ENCODE measurements around the gene ETFB.

Gene ETFB

DNA sequence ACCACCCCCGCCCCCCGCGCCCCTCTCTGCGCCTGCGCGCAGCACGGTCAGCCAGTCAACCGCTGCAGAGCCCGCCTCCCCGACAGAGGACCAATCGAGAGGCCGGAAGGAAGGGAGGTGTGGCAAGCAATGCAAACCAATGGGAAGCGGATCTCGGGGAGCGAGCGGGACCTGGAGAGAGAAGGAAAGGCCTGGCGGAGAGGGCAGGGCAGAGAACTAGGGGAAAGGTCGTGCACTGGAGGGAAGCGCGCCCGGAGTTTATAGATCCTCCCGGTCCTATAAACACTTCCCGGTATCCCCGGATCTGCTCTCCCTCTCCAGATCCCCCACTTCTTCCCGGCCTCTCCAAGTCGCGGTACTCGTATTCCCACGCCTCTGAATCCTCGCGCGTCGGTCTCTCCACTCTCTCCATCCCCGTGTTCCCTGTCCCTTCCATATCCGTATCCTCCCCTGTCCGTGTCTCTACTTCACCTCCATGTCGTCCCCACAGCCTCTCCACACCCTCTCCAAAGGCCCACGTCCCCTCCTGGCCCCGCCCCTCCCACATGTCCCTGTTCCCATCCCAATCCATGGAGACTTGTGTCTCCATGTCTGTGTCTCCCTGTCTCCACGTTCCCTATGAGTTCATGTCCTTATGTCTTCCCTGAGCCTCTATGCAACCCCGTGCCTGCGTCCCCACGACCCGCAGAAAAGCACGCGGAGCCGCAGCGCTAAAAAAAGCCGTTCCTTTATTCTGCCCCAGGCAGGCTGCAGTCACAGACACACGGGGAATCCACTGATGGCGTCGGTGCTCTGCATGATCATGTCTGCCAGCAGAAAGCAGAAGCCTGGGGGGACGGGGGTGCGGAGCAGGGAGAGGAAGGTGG, 434 bp upstream of the ETFB start:
- peak overlapping the region; percentile 88 for H3K4me3 ChIP-seq (ENCODE audit: insufficient read depth, low read depth, low read length, poor library complexity, severe bottlenecking)
- H3K9me3 ChIP-seq (ENCODE audit: control insufficient read depth, low read length): no peaks in the 10 kb centered on the region
- peaks cover 35% of the 10 kb centered on the region for H3K4me1 ChIP-seq (ENCODE audit: control insufficient read depth, insufficient read depth, low read length, poor library complexity, severe bottlenecking)
- no peaks in the 10 kb centered on the region for H3K36me3 ChIP-seq (ENCODE audit: control insufficient read depth, insufficient read depth, low read length)
- H3K27me3 ChIP-seq (replicated peaks; ENCODE audit: control insufficient read depth, insufficient read depth, low read length, poor library complexity, severe bottlenecking): no peaks in the 10 kb centered on the region
- H3K27ac ChIP-seq (ENCODE audit: insufficient read depth, low read length, poor library complexity, severe bottlenecking): peak overlapping the region; percentile 77
- DNase-seq: peak; percentile 85 to 93 (median 87)

DNA sequence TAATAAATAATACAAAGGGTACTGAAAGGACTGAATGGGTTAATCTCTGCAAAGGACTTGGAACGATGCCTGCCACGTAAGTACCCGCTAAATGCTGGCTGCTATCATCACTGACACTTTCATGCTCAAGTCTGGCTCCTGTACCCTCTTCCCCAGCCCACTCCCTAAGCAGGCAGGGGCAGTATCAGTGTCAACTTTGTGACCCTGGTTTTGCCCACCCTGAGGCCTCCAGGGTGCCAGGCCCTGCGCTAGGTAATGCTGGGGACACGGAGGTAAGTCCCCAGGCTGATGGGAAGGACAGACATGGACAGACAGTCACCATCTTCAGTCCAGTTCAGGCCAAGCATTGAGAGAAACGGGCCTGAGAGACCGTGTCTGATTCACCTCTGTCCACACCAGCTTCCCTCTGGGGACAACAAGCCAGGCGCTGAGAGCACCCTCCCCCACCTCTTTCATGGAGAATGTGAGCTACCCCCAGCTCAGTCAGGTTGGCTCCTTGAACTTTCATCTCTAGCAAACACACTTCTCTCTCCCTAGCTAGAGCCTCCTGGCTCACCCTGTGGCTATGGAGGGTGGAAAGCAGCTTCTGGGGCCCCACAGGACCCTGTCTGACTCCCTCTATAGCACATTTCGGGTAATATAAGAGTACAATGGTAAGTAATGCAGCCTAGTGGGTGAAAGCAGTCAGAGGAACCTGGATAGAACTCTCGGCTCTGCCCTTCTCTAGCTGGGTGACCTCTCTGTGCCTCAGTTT, 800 bp downstream of the ETFB start:
- DNase-seq: no peak
- Histone ChIP-seq H3K27me3 (replicated peaks; ENCODE audit: control insufficient read depth, insufficient read depth, low read length, poor library complexity, severe bottlenecking) (no peaks in the 10 kb centered on the region), H3K4me1 (ENCODE audit: control insufficient read depth, insufficient read depth, low read length, poor library complexity, severe bottlenecking) (peaks cover 26% of the 10 kb centered on the region), H3K4me3 (ENCODE audit: insufficient read depth, low read depth, low read length, poor library complexity, severe bottlenecking) (peak overlapping the region; percentile 88), H3K27ac (ENCODE audit: insufficient read depth, low read length, poor library complexity, severe bottlenecking) (peak overlapping the region; percentile 77), H3K36me3 (ENCODE audit: control insufficient read depth, insufficient read depth, low read length) (no peaks in the 10 kb centered on the region), H3K9me3 (ENCODE audit: control insufficient read depth, low read length) (no peaks in the 10 kb centered on the region)

DNA sequence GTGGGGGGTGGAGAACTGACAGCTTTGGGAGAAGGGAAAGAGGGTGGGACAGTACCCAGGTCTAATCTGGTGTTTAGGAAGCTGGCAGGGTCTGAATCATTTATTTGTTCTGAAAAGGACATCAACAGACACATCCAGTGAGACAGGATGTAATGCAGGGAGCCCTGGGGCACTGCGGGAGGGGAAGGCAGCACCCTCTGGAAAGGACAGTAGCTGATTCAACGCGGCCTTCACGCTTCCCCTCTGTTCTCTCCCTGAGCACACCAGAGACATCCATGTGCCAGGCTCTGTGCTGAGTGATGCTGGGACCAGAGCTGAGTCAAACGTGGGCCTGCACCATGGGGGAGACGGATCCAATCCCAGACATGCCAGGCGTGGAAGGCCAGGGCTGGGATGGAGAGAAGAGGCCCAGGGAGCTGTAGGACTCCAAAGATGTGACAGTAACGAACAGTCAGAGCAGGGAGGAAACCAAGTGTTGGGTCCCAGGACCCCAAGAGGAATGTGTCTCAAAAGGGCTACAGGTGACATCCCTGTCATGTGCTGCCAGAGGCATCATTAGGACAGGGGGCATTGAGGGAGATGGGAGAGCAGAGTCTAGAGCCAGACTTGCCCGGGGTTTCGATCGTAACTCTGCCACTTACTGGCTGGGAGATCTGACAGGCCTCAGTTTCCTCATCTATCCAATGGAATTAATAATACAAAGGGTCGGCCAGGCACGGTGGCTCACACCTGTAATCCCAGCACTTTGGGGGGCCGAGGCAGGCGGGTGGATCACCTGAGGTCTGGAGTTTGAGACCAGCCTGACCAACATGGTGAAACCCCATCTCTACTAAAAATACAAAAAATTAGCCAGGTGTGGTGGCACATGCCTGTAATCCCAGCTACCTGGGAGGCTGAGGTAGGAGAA, 1.7 kb downstream of the ETFB start:
- Histone ChIP-seq H3K4me3 (ENCODE audit: insufficient read depth, low read depth, low read length, poor library complexity, severe bottlenecking) (no peak overlapping the region), H3K27me3 (replicated peaks; ENCODE audit: control insufficient read depth, insufficient read depth, low read length, poor library complexity, severe bottlenecking) (no peaks in the 10 kb centered on the region), H3K27ac (ENCODE audit: insufficient read depth, low read length, poor library complexity, severe bottlenecking) (no peak overlapping the region), H3K4me1 (ENCODE audit: control insufficient read depth, insufficient read depth, low read length, poor library complexity, severe bottlenecking) (peaks cover 26% of the 10 kb centered on the region), H3K36me3 (ENCODE audit: control insufficient read depth, insufficient read depth, low read length) (no peaks in the 10 kb centered on the region), H3K9me3 (ENCODE audit: control insufficient read depth, low read length) (no peaks in the 10 kb centered on the region)
- DNase-seq: no peak

DNA sequence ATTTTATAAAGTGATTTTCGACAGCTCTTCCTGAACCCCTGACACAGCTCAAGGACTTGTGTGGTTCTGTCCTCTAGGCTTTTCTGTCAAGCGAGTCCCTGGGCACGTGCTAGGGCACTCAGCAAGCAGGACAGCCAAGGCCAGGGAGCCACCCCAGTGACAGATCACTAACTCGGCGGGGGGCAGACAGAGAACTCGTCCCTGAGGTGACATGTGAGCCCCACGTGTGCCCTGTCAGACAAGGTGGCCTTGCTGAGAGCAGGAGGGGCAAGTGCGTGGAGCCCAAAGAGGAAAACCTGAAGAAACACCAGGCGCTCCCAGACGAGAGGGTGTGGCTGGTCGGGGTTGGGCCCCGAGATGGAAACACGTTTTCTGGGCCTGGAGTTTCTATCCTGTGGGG, 4.9 kb downstream of the ETFB start:
- Histone ChIP-seq H3K4me1 (ENCODE audit: control insufficient read depth, insufficient read depth, low read length, poor library complexity, severe bottlenecking) (peaks cover 10% of the 10 kb centered on the region), H3K9me3 (ENCODE audit: control insufficient read depth, low read length) (no peaks in the 10 kb centered on the region), H3K27me3 (replicated peaks; ENCODE audit: control insufficient read depth, insufficient read depth, low read length, poor library complexity, severe bottlenecking) (no peaks in the 10 kb centered on the region), H3K36me3 (ENCODE audit: control insufficient read depth, insufficient read depth, low read length) (no peaks in the 10 kb centered on the region), H3K4me3 (ENCODE audit: insufficient read depth, low read depth, low read length, poor library complexity, severe bottlenecking) (no peak overlapping the region), H3K27ac (ENCODE audit: insufficient read depth, low read length, poor library complexity, severe bottlenecking) (no peak overlapping the region)
- DNase-seq: no peak

DNA sequence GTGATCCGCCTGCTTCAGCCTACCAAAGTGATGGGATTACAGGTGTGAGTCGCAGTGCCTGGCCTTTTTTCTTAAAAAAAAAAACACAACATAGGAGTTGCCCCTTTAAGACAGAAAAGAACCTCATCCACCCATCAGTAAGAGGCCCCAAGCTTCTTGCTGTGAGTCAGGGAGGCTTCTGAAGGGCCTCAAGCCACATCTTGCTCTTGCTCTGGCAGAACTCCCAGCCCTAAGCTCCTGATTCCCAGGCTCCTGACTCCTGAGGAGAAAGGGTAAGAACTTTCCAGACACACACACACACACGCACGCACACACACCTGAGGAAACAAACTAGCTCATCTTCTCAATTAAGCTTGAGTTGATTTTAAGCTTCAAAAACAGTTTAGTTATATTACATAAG, 6.9 kb downstream of the ETFB start:
- H3K27ac ChIP-seq (ENCODE audit: insufficient read depth, low read length, poor library complexity, severe bottlenecking): no peak overlapping the region
- DNase-seq: no peak

DNA sequence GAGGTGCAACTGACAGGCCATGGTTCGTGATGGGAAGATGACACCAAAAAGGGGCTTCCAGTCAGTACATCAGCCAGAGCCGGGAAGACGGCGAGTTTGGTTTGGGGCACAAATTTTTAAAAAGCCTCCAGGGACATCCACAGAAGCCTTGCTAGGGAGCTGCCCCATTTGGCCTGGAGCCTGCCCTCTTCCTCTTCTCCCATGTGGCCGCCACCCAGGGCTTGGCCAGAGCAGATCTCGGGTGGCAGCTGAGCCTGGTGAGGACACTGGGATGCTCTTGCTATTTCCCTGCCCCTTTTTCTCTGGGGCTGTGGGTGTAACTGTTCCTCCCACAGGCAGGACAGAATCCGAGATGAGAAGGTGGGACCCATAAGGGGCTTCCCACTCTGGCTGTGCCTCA, 8.2 kb downstream of the ETFB start:
- no peak overlapping the region for H3K27ac ChIP-seq (ENCODE audit: insufficient read depth, low read length, poor library complexity, severe bottlenecking)

More for the DNA sequence above, 6.9 kb downstream of the ETFB start:
- Histone ChIP-seq H3K9me3 (ENCODE audit: control insufficient read depth, low read length) (no peaks in the 10 kb centered on the region), H3K27me3 (replicated peaks; ENCODE audit: control insufficient read depth, insufficient read depth, low read length, poor library complexity, severe bottlenecking) (no peaks in the 10 kb centered on the region), H3K4me1 (ENCODE audit: control insufficient read depth, insufficient read depth, low read length, poor library complexity, severe bottlenecking) (peaks cover 4% of the 10 kb centered on the region), H3K4me3 (ENCODE audit: insufficient read depth, low read depth, low read length, poor library complexity, severe bottlenecking) (no peak overlapping the region), H3K36me3 (ENCODE audit: control insufficient read depth, insufficient read depth, low read length) (no peaks in the 10 kb centered on the region)

DNA sequence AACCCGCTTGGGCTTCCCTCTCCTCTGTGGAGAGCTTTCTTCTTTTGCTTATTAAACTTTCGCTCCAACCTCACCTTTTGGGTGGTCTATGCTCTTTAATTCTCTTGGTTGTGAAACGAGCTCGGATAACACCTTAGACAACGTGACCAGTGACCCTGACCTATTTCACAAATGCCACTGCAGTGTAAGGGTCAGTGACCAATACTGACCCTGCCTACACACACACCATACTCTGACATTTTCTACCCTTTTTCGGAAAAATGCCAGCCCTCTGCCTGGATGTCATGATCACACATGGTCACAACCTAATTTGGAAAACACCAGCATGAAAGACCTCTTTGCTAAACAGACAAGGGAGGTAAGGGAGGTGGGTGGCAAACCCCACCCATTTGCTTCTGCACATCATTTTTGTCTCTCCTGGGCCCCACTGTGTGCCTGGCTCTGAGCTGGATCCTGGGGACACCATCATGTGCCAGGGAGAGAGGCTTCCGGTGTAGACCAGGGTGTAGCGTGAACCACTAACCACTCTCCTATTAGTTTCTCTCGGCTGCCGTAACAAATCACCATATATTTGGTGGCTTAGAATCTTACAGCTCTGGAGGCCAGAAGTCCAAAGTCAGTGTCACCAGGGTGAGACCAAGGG, 9.9 kb downstream of the ETFB start:
- peaks cover 8% of the 10 kb centered on the region for H3K4me1 ChIP-seq (ENCODE audit: control insufficient read depth, insufficient read depth, low read length, poor library complexity, severe bottlenecking)

More for the DNA sequence above, 8.2 kb downstream of the ETFB start:
- no peak overlapping the region for H3K4me3 ChIP-seq (ENCODE audit: insufficient read depth, low read depth, low read length, poor library complexity, severe bottlenecking)
- DNase-seq: no peak
- H3K27me3 ChIP-seq (replicated peaks; ENCODE audit: control insufficient read depth, insufficient read depth, low read length, poor library complexity, severe bottlenecking): no peaks in the 10 kb centered on the region
- H3K36me3 ChIP-seq (ENCODE audit: control insufficient read depth, insufficient read depth, low read length): no peaks in the 10 kb centered on the region
- H3K9me3 ChIP-seq (ENCODE audit: control insufficient read depth, low read length): no peaks in the 10 kb centered on the region
- peaks cover 8% of the 10 kb centered on the region for H3K4me1 ChIP-seq (ENCODE audit: control insufficient read depth, insufficient read depth, low read length, poor library complexity, severe bottlenecking)

DNA sequence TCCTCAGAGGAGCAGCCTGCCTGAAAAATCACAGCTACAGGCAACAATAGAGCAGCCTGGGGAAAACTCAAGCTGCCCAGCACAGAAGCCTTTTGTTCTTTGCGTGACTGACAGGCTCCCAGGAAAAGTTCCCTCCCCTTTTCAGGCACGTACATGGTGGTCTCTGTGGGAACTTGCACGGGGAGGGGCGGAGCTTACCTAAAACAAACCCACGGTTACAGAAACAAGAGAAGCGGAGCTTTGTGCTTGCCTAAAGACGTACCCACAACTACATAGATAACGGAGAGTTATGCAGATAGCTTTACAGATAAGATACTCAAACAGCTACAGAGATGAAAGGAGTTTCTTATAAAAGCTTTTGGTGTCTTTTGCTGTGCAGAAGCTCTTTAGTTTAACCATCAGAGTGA, 11.4 kb downstream of the ETFB start:
- Histone ChIP-seq H3K36me3 (ENCODE audit: control insufficient read depth, insufficient read depth, low read length) (peaks cover 16% of the 10 kb centered on the region), H3K4me1 (ENCODE audit: control insufficient read depth, insufficient read depth, low read length, poor library complexity, severe bottlenecking) (peaks cover 8% of the 10 kb centered on the region), H3K27ac (ENCODE audit: insufficient read depth, low read length, poor library complexity, severe bottlenecking) (no peak overlapping the region), H3K27me3 (replicated peaks; ENCODE audit: control insufficient read depth, insufficient read depth, low read length, poor library complexity, severe bottlenecking) (no peaks in the 10 kb centered on the region), H3K9me3 (ENCODE audit: control insufficient read depth, low read length) (no peaks in the 10 kb centered on the region), H3K4me3 (ENCODE audit: insufficient read depth, low read depth, low read length, poor library complexity, severe bottlenecking) (no peak overlapping the region)
- peak in 1 of 3 donors; percentile 12 for DNase-seq

More for the DNA sequence above, 9.9 kb downstream of the ETFB start:
- H3K9me3 ChIP-seq (ENCODE audit: control insufficient read depth, low read length): no peaks in the 10 kb centered on the region
- H3K27ac ChIP-seq (ENCODE audit: insufficient read depth, low read length, poor library complexity, severe bottlenecking): no peak overlapping the region
- no peaks in the 10 kb centered on the region for H3K27me3 ChIP-seq (replicated peaks; ENCODE audit: control insufficient read depth, insufficient read depth, low read length, poor library complexity, severe bottlenecking)
- no peak for DNase-seq
- H3K36me3 ChIP-seq (ENCODE audit: control insufficient read depth, insufficient read depth, low read length): peaks cover 6% of the 10 kb centered on the region
- H3K4me3 ChIP-seq (ENCODE audit: insufficient read depth, low read depth, low read length, poor library complexity, severe bottlenecking): no peak overlapping the region

DNA sequence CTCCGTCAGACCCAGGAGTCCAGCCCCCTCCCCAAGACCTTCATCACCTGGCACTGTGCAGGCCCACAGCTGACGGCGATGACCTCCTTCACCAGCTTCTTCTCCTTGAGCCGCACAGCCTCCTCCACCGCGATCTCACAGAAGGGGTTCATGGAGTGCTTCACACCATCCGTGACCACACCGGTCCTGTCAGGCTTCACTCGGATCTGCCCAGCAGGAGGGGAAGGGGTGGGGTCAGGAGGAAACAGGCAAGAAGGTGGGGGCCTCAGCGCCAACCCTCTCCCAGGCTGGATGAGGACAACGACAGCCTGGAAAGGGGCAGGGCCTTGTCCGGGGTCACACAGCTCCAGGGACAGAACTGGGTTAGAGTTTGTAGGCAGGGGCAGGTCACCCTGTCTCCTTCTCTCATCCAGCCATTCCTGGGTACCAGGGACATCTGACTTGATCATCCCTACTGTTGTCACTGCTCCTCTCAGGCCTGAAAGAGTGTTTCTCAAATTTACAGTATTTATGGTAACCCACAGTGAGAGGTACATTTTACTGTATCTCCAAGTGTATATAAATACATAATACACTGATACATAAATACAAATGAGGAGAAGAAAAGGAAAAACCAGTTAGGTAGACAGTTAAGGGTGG, 12.0 kb downstream of the ETFB start:
- no peak for DNase-seq
- no peaks in the 10 kb centered on the region for H3K27me3 ChIP-seq (replicated peaks; ENCODE audit: control insufficient read depth, insufficient read depth, low read length, poor library complexity, severe bottlenecking)
- H3K9me3 ChIP-seq (ENCODE audit: control insufficient read depth, low read length): no peaks in the 10 kb centered on the region
- peaks cover 8% of the 10 kb centered on the region for H3K4me1 ChIP-seq (ENCODE audit: control insufficient read depth, insufficient read depth, low read length, poor library complexity, severe bottlenecking)
- H3K4me3 ChIP-seq (ENCODE audit: insufficient read depth, low read depth, low read length, poor library complexity, severe bottlenecking): no peak overlapping the region
- no peak overlapping the region for H3K27ac ChIP-seq (ENCODE audit: insufficient read depth, low read length, poor library complexity, severe bottlenecking)
- H3K36me3 ChIP-seq (ENCODE audit: control insufficient read depth, insufficient read depth, low read length): peaks cover 18% of the 10 kb centered on the region

All from effector memory CD4-positive, alpha-beta T cell (primary cell).